PC-9 (cell line): Measurements from ENCODE around the gene SGMS1. TPM values are rescaled to one million over a fixed set of nuclear protein-coding genes. Genes with fewer than 3 reads are reported as not detected.

Source experiments
- BruUV-seq: library from RNA; stranded (reverse); fragments of 400-500 nt; replicated peaks from 2 replicates; lab custom pipeline; 2021; lab: Mats Ljungman, UMichigan
- CTCF ChIA-PET: fragments of 300-600 bp; sonication (Branson Sonifier 250); formaldehyde crosslinking; loops from one replicate; lab custom pipeline; 2022; ENCODE audit warnings: antibody characterized with exemption; lab: Charles Lee
- POLR2A ChIA-PET: fragments of 300-600 bp; sonication (Branson Sonifier 250); formaldehyde crosslinking; loops from one replicate; lab custom pipeline; 2022; ENCODE audit warnings: antibody characterized with exemption; ENCODE audit not compliant: unreplicated experiment; lab: Charles Lee
- DNase-seq, 2 experiments: peaks; one replicate each; pipeline versions ENCODE4 v3.0.0 to v3.0.0-alpha.2; 2015 to 2022; ENCODE audit warnings: mixed read lengths in 1 of 2
- H2AFZ ChIP-seq: fragments of 200-600 bp; sonication (generic); 2 replicates; pipeline ENCODE4 v1.8.1; 2017; ENCODE audit warnings: antibody characterized with exemption
- H3F3A ChIP-seq: fragments of 200-600 bp; sonication (generic); 2 replicates; pipeline ENCODE4 v1.8.1; 2017; ENCODE audit warnings: antibody characterized with exemption, mild to moderate bottlenecking, low read depth; ENCODE audit not compliant: insufficient read depth
- H3K27ac ChIP-seq: fragments of 200-600 bp; sonication (generic); 2 replicates; pipeline ENCODE4 v1.6.1; 2016; ENCODE audit warnings: mixed run types
- H3K27me3 ChIP-seq: fragments of 200-600 bp; sonication (generic); 2 replicates; pipeline ENCODE4 v1.6.1; 2016; ENCODE audit warnings: low read depth, mixed run types; ENCODE audit not compliant: insufficient read depth
- H3K36me3 ChIP-seq: fragments of 200-600 bp; sonication (generic); 2 replicates; pipeline ENCODE4 v1.6.1; 2016; ENCODE audit warnings: low read depth, mixed run types
- H3K4me1 ChIP-seq: fragments of 200-600 bp; sonication (generic); replicated peaks from 2 replicates; pipeline ENCODE4 v1.6.1; 2016; ENCODE audit warnings: mixed run types; ENCODE audit not compliant: insufficient read depth
- H3K4me2 ChIP-seq: fragments of 200-600 bp; sonication (generic); 2 replicates; pipeline ENCODE4 v1.6.1; 2017; ENCODE audit warnings: mixed run types
- H3K4me3 ChIP-seq: fragments of 200-600 bp; sonication (generic); 2 replicates; pipeline ENCODE4 v1.6.1; 2016; ENCODE audit warnings: mixed run types
- H3K79me2 ChIP-seq: fragments of 200-600 bp; sonication (generic); 2 replicates; pipeline ENCODE4 v1.6.1; 2017; ENCODE audit warnings: low read depth, mixed run types
- H3K9me2 ChIP-seq: fragments of 200-600 bp; sonication (generic); 2 replicates; pipeline ENCODE4 v1.8.1; 2017; ENCODE audit warnings: mild to moderate bottlenecking; ENCODE audit not compliant: insufficient read depth
- H3K9me3 ChIP-seq: fragments of 200-600 bp; sonication (generic); 2 replicates; pipeline ENCODE4 v1.8.1; 2016; ENCODE audit warnings: low read depth; ENCODE audit not compliant: insufficient read depth
- H4K20me1 ChIP-seq: fragments of 200-600 bp; sonication (generic); 2 replicates; pipeline ENCODE4 v1.8.1; 2017; ENCODE audit not compliant: insufficient read depth
- CTCF ChIP-seq: fragments of 200-600 bp; sonication (generic); conservative IDR thresholded peaks from 2 replicates; pipeline ENCODE4 v1.6.1; 2017; ENCODE audit warnings: mixed run types, antibody characterized with exemption, mild to moderate bottlenecking, moderate library complexity
- EZH2 ChIP-seq: fragments of 200-600 bp; sonication (generic); IDR thresholded peaks from 2 replicates; pipeline ENCODE4 v1.8.0; 2017; ENCODE audit warnings: antibody characterized with exemption, low read depth
- intact Hi-C: fragments of 100-400 bp; cut with micrococcal nuclease; formaldehyde crosslinking; loops from one replicate; pipeline ENCODE4 v1.10.0; 2022; ENCODE audit not compliant: unreplicated experiment
- total RNA-seq: library from RNA; stranded (reverse); gene quantifications from 2 replicates; pipeline ENCODE4 v1.2.3, GENCODE V29; 2021

The SGMS1 gene
- total RNA-seq, 1 experiment from 2014 or later: 35.0 TPM

GRCh38 chr10:50601974-50602373, 21.8 kb downstream of the SGMS1 start:
- BruUV-seq: no TSS peak

GRCh38 chr10:50600831-50601477, 22.8 kb downstream of the SGMS1 start:
- Histone ChIP-seq H3K4me2 (peak overlapping the region; percentile 24; the same call in 1 of the 2 replicates), H3K36me3 (no peaks in the 10 kb centered on the region), H3K4me3 (no peak overlapping the region), H3K27ac (no peak overlapping the region), H3K79me2 (peaks cover 69% of the 10 kb centered on the region), H3K4me1 (peaks cover 46% of the 10 kb centered on the region), H3F3A (peaks cover 32% of the 10 kb centered on the region), H4K20me1 (peaks cover 21% of the 10 kb centered on the region), H3K9me3 (no peaks in the 10 kb centered on the region), H3K9me2 (no peaks in the 10 kb centered on the region), H2AFZ (no peak overlapping the region), H3K27me3 (no peaks in the 10 kb centered on the region)
- POLR2A ChIA-PET: no interaction called here
- intact Hi-C loops: no loop called here
- no peak for DNase-seq
- BruUV-seq: no TSS peak
- CTCF ChIA-PET: no interaction called here
- TF ChIP-seq EZH2: no peak
- TF ChIP-seq CTCF: no peak

More at GRCh38 chr10:50601974-50602373, 21.8 kb downstream of the SGMS1 start:
- no peak for TF ChIP-seq EZH2
- no peak for TF ChIP-seq CTCF
- H3K4me2 ChIP-seq: no peak overlapping the region
- H3K9me3 ChIP-seq: no peaks in the 10 kb centered on the region
- no peaks in the 10 kb centered on the region for H3K9me2 ChIP-seq
- peaks cover 69% of the 10 kb centered on the region for H3K79me2 ChIP-seq
- H3K4me1 ChIP-seq: peaks cover 55% of the 10 kb centered on the region
- CTCF ChIA-PET: no interaction called here
- no peak overlapping the region for H3K4me3 ChIP-seq
- no peak for DNase-seq
- H2AFZ ChIP-seq: no peak overlapping the region
- H3K27me3 ChIP-seq: no peaks in the 10 kb centered on the region
- peaks cover 35% of the 10 kb centered on the region for H3F3A ChIP-seq
- H4K20me1 ChIP-seq: peaks cover 27% of the 10 kb centered on the region
- POLR2A ChIA-PET: no interaction called here
- intact Hi-C loops: no loop called here
- H3K36me3 ChIP-seq: no peaks in the 10 kb centered on the region
- no peak overlapping the region for H3K27ac ChIP-seq

GRCh38 chr10:50600286-50600685, 23.5 kb downstream of the SGMS1 start:
- Histone ChIP-seq H3K36me3 (no peaks in the 10 kb centered on the region), H3K4me3 (no peak overlapping the region), H3K4me1 (peaks cover 39% of the 10 kb centered on the region), H3K27me3 (no peaks in the 10 kb centered on the region), H3K4me2 (peak overlapping the region; percentile 24), H3K27ac (no peak overlapping the region), H3K9me2 (no peaks in the 10 kb centered on the region), H3F3A (peaks cover 25% of the 10 kb centered on the region), H4K20me1 (peaks cover 17% of the 10 kb centered on the region), H3K9me3 (no peaks in the 10 kb centered on the region), H2AFZ (no peak overlapping the region), H3K79me2 (peaks cover 65% of the 10 kb centered on the region)
- ChIA-PET POLR2A (no interaction called here), CTCF (no interaction called here)
- no peak for TF ChIP-seq EZH2
- DNase-seq: peak; percentile 3 to 73
- BruUV-seq: no TSS peak
- intact Hi-C loops: no loop called here

- peaks cover 14% of the 10 kb centered on the region; the same call in 1 of the 2 replicates for H3F3A ChIP-seq
- H3K27ac ChIP-seq: no peak overlapping the region
- peaks cover 35% of the 10 kb centered on the region for H3K79me2 ChIP-seq
- intact Hi-C loops: no loop called here
- H2AFZ ChIP-seq: no peak overlapping the region
- H3K4me2 ChIP-seq: no peak overlapping the region
- no peaks in the 10 kb centered on the region for H3K9me3 ChIP-seq
- no TSS peak for BruUV-seq
- ChIA-PET POLR2A (no interaction called here), CTCF (no interaction called here)
- TF ChIP-seq CTCF (no peak), EZH2 (no peak)
- no peaks in the 10 kb centered on the region for H3K27me3 ChIP-seq
- H3K4me1 ChIP-seq: peaks cover 20% of the 10 kb centered on the region
- no peaks in the 10 kb centered on the region for H3K9me2 ChIP-seq
- DNase-seq: no peak
- no peak overlapping the region for H3K4me3 ChIP-seq
- H4K20me1 ChIP-seq: no peaks in the 10 kb centered on the region; the same call in 1 of the 2 replicates
- no peaks in the 10 kb centered on the region for H3K36me3 ChIP-seq
Observed at GRCh38 chr10:50596897-50597296, 26.9 kb downstream of the SGMS1 start.
